Measurements from ENCODE around the gene SLITRK3.
A peak's percentile ranks its signal among the peaks of the same experiment; 100 is the strongest.

Gene SLITRK3, protein sequence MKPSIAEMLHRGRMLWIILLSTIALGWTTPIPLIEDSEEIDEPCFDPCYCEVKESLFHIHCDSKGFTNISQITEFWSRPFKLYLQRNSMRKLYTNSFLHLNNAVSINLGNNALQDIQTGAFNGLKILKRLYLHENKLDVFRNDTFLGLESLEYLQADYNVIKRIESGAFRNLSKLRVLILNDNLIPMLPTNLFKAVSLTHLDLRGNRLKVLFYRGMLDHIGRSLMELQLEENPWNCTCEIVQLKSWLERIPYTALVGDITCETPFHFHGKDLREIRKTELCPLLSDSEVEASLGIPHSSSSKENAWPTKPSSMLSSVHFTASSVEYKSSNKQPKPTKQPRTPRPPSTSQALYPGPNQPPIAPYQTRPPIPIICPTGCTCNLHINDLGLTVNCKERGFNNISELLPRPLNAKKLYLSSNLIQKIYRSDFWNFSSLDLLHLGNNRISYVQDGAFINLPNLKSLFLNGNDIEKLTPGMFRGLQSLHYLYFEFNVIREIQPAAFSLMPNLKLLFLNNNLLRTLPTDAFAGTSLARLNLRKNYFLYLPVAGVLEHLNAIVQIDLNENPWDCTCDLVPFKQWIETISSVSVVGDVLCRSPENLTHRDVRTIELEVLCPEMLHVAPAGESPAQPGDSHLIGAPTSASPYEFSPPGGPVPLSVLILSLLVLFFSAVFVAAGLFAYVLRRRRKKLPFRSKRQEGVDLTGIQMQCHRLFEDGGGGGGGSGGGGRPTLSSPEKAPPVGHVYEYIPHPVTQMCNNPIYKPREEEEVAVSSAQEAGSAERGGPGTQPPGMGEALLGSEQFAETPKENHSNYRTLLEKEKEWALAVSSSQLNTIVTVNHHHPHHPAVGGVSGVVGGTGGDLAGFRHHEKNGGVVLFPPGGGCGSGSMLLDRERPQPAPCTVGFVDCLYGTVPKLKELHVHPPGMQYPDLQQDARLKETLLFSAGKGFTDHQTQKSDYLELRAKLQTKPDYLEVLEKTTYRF

DNA sequence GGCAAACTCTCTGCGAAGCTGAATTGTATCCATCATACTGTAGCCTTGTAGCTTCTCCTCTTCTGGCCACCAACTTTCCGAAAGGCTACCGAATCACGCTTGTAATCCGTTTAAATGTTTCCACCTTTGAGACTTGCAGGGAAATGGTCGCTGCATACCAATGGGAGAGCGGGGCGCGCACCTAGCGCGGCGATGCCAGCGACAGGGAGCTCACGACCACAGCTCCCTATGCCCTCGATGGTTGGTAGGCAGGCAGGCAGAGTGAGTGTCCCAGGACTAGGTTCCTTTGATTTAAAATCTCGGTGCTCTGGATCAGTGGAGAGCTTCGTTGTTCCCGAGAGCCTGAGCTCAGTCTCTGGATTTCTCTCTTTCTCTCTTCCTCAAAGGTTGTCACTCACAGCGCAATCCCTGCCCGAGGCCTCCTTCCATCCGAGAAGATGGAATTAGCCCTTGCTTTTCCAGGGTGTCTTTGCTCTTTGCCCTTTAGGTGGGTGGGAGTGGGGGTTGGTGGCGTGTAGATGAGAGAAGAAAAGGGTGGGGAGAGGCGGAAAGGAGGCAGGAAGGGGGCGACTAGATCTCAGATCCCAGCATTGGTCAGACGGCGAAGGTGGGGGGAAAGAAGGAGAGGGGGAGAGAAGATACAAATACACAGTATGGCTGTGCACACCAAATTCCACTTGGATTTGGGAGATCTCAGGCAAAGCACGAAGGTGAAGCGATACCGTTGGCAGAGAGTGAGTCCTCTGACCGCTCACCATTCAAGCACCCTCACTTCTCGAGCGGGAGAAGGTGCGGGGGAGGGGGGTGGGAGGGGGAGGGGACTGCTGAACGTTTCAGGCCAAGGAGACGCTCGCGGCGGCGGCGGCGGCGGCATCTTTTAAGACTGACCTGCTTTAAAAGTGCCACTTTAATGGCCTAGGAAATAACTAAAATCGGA, at the start of gene SLITRK3:
SLITRK3 (minus strand) TSS at position 745 of the 937 bp plus-strand sequence. CDS start 5,554 bp downstream, outside the sequence.
- DNase-seq = peak; percentile 13

DNA sequence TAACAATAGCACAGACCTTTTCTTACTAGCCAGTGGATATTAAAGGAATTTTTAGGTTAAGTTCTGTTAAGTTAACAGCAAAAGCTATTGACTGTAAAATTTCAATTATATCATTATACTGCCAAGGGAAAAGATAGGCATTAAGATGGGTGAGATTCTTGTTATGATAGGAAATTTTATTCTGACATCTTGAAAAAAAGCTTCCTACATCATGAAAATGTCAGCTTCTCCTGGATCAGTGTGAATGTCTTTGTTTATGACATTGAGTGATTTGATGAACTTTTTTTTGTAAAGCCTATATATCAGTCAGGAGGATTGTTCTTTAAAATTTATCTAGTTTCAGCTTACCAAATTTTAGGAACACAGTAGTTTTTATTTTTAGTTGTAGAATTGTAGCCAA, 47.4 kb upstream of the SLITRK3 start:
- DNase-seq = no peak

DNA sequence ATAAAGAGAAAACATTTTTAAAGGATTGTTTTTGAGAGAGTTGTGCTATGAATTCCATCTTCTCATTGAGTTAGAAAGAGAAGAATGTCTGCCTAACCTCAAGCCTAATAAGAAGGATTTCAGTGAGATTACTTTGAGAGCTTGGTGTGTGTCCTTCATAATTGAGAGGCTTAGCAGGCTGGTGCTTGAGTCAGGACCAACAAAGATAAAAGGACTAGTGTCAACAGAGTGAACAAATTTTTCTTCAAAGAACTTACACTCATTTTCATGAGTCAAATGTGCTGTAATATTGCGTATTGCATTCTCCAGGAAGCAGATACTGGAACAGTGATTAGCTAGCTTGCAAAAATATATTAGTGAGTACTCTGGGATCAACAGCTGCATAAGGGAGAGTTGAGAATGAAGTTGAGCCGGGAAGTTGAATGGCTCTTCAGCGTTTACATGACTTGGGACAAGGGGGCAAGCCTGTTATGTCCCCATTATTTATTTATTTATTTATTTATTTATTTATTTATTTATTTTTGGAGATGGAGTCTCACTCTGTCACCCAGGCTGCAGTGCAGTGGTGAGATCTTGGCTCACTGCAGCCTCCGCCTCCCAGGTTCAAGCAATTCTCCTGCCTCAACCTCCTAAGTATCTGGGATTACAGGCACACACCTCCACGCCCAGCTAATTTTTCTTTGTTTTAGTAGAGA, 37.5 kb upstream of the SLITRK3 start:
- no peak for DNase-seq

DNA sequence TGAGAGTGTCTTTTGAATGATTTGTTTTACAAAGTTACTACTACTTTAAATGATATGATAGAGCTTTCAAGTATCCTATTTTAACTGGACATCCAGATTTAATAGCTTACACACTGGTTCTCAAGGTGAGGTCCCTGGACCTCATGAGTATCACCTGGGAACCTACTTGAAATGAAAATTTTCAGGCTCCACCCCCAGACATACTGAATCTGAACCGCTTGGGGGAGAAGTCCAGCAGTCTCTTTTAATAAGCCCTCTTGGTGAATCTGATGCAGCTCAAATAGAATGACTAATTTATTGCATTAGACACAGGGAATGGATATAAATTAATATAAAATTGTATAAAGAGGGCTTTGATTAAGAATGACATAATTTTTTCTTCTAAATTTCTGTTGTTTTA, 29.4 kb upstream of the SLITRK3 start:
- no peak for DNase-seq

DNA sequence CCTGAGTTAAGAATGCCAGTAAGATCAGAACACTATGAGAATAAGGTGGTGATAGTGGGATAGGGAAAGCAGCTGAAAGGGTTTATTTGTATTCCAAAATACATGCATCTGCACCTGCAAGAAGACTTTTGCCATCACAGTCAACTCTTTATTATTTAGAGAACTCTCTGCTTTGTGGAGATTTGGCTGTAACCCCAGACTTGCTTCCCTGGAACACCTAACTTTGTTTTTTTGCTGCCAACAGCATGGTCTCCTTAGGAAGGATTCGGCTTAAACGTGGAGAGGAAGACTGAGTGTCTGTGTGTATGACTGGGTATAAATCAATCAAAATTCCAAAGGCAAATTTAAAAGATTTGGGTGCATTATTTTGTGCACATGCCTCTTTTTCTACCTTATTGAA, 21.6 kb upstream of the SLITRK3 start:
- no peak for DNase-seq

DNA sequence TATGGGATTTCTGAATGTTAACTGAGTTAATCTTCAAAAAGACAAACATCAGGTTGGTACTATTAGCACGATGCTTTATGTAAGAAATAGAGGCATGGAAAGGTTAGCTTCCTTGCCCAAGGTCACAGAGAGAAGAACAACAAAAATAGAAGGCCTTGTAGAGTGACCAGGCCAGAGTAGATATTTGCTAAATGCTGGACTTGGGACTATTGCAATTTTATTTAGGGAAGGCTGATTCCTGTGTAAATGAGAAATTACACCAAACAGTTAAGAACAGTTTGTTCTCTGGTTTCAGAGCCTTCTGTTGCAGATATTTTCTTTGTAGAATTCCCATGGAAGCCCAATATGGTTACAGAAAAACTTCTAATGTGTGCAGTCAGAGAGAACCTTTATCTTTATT, 16.4 kb upstream of the SLITRK3 start:
- DNase-seq = no peak

DNA sequence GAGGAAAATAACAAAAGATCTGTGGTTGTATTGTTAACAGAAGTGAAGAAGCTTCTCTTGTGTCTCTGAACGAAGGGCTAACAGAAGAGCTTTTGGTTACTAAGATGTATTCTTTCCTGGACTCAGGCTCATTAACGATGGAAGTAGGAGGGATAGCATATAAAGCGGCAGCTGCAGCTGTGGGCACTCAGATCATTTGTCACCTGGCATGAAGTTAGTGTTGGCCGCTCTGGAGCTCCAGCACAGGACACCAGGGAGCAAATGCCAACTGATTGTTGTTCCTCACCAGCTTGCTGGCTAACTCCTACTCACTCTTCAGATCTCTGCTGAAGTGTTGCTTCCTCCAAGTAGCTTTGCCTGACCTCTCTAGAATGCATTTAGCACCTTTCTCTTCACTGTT, 15.5 kb upstream of the SLITRK3 start:
- peak; percentile 20 for DNase-seq

DNA sequence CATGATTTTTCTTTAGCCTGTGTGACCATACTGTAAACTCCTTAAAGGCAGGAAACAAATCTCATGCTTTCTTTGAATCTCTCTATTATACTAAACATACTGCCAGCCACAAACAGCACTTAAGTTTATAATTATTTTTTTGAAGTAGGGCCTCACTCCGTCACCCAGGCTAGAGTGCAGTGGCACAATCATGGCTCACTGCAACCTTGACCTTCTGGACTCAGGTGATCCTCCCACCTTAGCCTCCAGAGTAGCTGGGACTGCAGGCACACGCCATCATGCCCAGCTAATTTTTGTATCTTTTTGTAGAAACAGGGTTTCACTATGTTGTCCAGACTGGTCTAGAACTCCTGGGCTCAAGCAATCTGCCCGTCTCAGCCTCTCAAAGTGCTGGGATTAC, 14.5 kb upstream of the SLITRK3 start:
- no peak for DNase-seq

DNA sequence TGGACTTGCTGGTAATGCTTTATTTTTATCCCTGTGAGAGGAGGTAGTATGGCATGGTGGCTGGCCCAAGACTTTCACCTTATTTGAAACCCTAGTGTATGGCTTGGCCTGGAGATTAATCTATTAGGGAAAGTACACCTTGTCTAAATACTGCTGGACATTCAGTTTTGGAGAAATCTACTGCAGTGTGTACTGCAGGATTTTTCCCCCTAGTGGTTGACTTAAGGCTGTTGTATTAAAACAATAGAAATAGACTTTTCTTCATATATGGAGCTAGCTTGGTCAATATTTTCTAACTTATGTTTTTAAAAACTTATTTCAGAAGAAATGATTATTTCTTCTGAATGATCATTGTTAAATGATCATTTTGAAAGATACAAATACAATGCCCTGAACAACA, 13.9 kb upstream of the SLITRK3 start:
- no peak for DNase-seq

DNA sequence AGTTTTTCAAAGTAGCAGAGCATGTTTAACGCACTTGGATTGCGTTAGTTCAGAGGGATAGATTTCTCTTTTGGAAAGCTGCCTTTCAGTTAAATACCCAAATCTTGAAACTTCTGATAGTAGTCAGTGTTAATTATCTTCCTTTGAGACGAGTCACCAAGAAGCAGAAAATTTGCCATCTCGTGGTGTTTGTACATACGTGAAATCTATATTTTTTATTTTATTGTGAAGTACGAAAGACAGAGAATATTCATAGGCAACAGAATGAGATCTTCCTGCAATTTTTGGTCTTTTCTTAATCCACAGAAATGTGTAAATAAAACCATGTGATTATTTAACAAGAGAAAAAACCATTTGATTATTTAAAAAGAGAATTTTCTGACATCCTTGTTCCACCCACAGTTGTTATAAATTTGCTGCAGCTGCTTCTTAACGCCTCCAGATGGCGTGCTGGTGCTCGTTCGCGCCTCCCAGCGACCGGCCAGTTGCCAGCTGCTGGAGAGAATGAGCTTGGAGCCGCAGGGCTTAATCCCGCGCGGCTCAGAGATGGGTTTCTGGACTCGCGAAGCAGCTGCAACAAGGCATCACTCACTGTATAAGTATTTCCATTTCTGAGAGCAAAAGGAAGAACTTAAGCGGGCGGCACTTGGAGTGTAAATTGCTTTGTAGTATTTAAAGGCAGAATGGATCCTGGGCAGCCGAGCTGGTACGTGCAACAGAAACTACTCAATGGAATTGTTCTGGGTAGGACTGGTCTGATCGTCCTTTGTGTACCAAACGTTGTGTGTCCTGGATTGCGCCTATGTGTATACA, 10.5 kb upstream of the SLITRK3 start:
- peak; percentile 81 for DNase-seq

DNA sequence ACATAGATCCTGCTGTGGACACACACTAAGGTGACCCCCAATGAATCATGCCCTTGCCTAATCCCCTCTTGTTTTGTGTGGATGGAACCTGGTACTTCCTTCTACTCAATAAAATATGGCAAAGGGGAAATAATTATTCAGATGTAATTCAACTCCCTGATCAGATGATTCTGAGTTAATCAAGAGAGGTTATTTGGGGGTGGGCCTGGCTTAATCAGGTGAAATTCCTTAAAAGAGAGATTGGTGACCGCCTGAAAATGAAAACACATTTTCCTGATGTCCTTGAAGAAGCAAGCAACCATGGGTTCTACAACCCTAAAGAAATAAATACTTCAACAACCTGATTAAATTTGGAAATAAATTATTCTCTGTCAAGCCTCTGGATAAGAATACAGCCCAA, 8.3 kb upstream of the SLITRK3 start:
- DNase-seq = no peak

DNA sequence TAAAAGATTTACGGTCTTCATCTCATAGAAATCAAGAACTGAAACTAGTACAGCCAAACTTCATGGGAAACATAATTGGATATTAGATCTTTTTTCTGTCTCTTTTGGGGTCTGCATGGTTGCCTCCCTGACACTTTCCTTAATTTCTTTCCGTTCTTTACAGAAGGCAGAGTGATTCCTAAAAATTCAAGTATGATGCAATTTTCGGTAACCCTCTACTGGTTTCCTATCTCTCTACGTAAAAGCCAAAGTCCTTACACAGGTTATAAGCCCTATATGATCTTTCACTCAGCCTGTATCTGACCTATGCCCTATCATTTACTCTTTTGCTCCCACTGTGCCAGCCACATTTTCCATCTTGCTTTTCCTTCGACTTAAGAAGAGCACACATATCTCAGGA, 6.8 kb upstream of the SLITRK3 start:
- no peak for DNase-seq

DNA sequence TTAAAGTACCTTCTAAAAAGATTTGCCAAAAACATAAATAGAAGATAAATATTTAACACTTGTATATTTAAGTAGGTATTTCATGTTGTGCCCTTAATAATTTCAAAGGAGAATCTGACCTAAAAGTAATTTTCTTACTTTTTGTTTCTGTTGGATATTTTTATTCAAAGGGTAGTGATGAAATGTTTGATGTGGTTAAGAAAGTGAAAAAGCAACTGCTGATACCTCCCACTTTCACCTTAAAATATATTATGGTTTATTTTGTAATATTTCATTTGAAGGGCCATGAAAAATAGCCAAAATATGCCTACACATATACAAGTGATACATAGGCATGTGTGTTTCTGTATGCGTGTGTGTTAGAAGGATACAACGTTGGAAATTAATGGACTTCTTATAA, 5.8 kb upstream of the SLITRK3 start:
- no peak for DNase-seq

DNA sequence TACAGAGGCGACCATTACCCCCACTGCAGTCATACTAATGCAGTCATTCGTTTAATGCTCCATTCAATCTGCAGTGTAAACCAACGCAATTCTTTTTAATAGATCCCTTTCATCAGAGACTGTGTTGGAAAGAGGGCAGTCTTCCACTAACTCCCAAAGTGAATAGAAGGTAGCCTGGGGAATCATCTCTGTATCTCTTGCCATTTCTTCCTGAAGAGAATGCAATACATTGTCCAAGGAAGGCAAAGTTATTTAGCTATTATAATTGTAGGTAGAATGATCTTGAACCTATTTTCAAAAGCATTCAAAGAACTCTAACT, 1.3 kb upstream of the SLITRK3 start:
- DNase-seq = no peak

DNA sequence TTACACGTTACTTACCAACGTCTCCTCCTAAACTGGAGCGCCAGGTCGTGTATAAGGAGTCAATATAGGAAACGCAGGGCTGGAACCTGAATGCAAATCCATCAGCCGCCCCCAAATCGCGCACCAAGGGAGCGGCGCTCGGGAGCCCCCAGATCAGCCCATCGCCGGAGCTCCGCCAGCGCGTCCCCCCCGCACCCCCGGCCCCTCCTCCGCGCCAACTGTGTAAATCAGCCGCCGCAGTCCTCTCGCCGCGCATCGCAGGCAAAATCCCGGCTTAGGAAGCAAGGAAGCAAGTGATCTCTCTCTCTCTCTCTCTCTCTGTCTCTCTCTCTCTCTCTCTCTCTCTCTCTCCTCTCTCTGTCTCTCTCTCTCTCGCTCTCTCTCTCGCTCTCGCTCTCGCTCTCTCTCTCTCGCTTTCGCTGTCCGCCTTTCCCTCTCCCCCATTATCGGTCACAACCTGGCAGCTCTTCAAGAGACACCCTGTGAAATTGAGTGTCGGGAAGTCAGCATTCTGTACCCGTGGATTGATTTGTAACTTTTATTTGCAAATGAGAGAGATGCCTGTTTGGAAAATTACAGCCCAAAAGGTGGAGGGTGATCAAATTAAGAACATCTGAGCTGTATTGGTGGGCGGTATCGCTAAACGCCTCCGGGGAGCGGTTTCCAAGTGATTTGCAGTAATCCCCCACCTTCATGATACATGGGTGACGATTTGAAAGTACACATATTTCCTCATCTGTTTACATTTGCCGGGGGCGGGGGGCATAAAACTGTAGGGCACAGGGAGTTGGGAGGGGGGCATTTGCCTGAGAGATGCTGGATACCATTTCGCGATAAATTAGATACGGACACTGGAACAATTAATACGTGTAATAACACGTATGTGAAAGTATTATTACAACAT, 645 bp upstream of the SLITRK3 start:
- no peak for DNase-seq

DNA sequence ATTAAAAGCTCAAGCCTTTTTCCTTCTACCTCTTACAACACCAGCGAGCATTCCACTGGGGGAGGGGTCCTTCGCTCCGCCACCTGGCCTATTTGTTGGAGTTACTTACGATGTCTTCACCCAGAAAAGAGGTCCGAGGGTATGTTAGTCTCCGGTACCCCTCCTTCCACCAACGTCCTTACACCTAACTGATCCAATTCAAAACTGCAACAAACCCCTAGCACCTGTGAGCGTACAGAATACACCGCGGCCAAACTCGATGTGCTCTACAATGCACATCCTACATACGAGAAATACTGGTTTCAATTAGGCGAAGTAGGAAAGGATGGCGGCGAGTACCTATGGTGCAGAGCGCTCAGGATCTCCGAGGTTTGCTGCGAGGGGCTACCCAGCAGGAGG, 944 bp downstream of the SLITRK3 start:
- DNase-seq = no peak

DNA sequence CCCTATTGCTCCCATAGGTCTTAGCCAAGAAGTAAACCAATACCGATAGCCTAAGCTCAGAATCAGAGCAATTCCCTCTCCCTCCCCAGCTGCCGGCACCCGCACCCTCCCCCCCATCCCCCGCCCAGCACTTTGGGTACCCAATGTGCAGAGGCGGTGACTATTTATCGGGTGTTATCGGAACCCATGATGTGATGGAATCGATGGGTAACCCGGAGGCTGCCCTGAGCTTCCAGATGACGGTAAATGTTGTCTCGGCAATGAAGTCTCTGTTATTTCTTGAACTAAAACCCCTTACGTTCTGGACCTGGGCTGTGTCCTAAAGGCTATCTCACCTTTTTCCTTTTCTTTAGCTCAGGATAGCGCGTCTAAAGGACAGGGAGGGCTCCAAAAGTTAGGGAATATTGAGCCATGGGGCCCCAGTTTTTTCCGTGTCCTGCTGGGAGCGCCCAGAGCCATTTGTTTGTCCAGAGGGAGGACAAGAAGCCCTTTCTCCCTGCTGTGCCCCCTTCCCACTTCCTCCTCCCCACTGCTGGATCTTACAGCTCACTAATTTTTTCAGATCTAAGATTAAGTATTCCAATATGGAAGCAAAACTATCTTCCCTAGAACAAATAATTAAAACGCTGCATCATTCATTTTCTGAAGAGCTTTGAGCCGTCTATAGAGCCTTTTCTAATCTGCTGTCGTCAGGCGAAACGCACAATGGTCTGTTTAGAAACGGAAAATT, 1.5 kb downstream of the SLITRK3 start:
- no peak for DNase-seq

DNA sequence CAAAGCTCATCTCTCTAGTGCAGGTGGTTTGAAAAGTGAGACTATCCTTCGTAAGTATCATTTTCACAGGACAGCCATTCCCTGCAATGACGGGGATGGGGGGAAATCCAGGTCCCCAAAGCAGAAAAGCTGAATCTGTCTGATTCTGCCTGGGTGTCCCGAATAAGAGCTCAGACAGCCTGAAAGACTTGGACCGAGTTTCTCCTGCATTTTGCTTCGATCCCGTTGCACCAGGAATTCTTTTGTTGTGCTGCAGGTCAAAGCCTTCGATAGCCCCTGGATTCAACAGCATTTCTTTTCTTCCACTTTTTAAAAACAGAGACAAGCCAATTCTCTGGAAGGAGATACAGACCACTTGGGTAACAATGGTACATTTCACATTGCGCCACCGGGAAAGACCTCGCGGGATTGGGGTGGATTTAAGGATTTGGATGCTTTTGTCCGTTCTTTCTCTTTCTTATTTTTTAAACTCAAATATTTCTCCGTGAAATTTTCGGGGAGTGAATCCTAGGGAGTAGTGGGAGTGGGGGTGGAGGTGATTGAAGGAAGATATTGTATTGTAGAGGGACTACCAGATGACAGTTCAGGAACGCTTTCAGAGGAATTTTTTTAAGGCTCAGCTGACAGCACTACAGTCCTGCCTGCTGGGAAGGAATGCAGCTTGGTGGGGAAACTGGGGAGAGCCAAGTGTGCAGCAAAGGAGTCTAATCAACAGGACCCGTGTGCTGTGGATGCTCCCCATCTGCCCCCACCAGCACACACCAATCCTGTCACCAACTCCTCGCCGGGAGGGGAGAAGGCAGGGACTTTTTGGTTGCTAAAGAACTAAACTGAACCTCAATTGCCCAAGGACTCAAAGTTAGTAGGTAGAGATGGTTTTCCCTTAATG, 2.6 kb downstream of the SLITRK3 start:
- DNase-seq = no peak

Data from NCI-H2029 (cell line).